Upper lobe of right lung (tissue), 1 donor: Measurements from ENCODE around the gene AKAP14. TPM values are rescaled to one million over a fixed set of nuclear protein-coding genes. Genes with fewer than 3 reads are reported as not detected.
"Not testable (repeated sequence)": the region's sequence is repeated elsewhere in the genome, so short reads cannot be mapped to it uniquely, and the experiment has no call there.

Source experiments
- ATAC-seq: fragments of 200-7000 bp; cut with Tn5 transposase; one replicate; pipeline ENCODE4 v1.9.1; 2020; ENCODE audit warnings: mild to moderate bottlenecking, moderate library complexity
- DNase-seq: peaks from one replicate; pipeline ENCODE4 v3.0.0-alpha.2; 2020
- H3K27ac ChIP-seq: fragments of 200-600 bp; one replicate; pipeline ENCODE4 v1.8.0; 2022
- H3K27me3 ChIP-seq: fragments of 200-600 bp; one replicate; pipeline ENCODE4 v1.8.0; 2022; ENCODE audit warnings: mild to moderate bottlenecking
- H3K36me3 ChIP-seq: fragments of 200-600 bp; one replicate; pipeline ENCODE4 v1.8.0; 2022
- H3K4me1 ChIP-seq: fragments of 200-600 bp; one replicate; pipeline ENCODE4 v1.8.0; 2022
- H3K4me3 ChIP-seq: fragments of 200-600 bp; one replicate; pipeline ENCODE4 v1.8.0; 2022; ENCODE audit warnings: mild to moderate bottlenecking
- H3K9me3 ChIP-seq: fragments of 200-600 bp; one replicate; pipeline ENCODE4 v1.8.0; 2022
- intact Hi-C: fragments of 100-400 bp; cut with DNase I; formaldehyde crosslinking; loops from one replicate; pipeline ENCODE4 v1.11.0; 2022
- total RNA-seq: library from RNA; stranded (reverse); fragmentation: NEBNext Ultra II Directional; extraction: Animal tissue kit (Norgen Biotek cat#: 25700); gene quantifications from one replicate; pipeline ENCODE4 v1.2.1, GENCODE V29; 2021
- TF ChIP-seq, protein P1 (sequence below): fragments of 200-600 bp; IDR thresholded peaks from one replicate; pipeline ENCODE4 v1.8.0; 2022; ENCODE audit warnings: antibody characterized with exemption
- donor health status: DM: no; HTN: yes; CAD: no; lungs with severe emphysema.

AKAP14 gene
- total RNA-seq, 1 donor from 2014 or later, result not detected

- no peaks in the 10 kb centered on the region for H3K36me3 ChIP-seq
- no peaks in the 10 kb centered on the region for H3K9me3 ChIP-seq
- H3K4me3 ChIP-seq, result no peak overlapping the region
- no peaks in the 10 kb centered on the region for H3K4me1 ChIP-seq
- H3K27me3 ChIP-seq, result no peaks in the 10 kb centered on the region
- intact Hi-C loops, result no loop called here
- DNase-seq (no peak), ATAC-seq (no peak)
- H3K27ac ChIP-seq, result no peak overlapping the region
- TF ChIP-seq, protein P1, sequence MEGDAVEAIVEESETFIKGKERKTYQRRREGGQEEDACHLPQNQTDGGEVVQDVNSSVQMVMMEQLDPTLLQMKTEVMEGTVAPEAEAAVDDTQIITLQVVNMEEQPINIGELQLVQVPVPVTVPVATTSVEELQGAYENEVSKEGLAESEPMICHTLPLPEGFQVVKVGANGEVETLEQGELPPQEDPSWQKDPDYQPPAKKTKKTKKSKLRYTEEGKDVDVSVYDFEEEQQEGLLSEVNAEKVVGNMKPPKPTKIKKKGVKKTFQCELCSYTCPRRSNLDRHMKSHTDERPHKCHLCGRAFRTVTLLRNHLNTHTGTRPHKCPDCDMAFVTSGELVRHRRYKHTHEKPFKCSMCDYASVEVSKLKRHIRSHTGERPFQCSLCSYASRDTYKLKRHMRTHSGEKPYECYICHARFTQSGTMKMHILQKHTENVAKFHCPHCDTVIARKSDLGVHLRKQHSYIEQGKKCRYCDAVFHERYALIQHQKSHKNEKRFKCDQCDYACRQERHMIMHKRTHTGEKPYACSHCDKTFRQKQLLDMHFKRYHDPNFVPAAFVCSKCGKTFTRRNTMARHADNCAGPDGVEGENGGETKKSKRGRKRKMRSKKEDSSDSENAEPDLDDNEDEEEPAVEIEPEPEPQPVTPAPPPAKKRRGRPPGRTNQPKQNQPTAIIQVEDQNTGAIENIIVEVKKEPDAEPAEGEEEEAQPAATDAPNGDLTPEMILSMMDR, result no peak
These were observed 22.2 kb downstream of the AKAP14 start for GRCh38 chrX:119917877-119918276.

DNA sequence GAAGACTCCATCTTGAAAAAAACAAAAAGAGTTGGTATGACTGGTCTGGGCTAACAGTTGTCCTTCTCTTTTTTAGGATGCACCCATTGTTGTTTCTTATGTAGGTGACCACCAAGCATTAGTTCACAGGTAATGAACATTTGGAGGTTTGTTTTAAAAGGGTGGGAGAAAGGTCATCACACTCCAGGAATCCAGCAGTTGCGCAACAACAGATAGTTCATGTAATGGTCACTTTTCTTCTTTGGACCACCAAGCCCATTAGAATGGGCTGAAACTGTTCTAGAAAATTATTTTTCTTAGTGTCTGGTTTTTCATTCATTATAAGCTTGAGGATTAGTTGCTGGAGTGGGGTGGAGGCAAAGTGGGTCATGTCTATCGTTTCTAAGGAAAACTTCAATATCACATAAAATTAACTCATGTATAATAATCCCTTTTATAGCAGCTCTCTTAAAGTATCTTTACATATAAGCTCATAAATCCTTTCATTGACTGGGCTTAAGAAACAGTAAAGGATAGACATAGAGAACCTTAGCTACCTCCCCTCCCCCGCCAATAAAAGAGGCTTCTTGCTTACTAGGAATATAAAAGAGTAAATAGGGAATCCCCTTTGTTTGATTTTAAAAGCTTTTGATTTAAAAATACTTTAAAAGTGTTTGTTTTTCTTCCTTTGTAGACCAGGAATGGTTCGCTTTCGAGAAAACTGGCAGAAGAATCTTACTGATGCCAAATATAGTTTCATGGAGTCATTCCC, 24.3 kb downstream of the AKAP14 start:
- Histone ChIP-seq H3K9me3 (no peaks in the 10 kb centered on the region), H3K4me3 (no peak overlapping the region), H3K36me3 (peaks cover 10% of the 10 kb centered on the region), H3K27me3 (no peaks in the 10 kb centered on the region), H3K27ac (no peak overlapping the region), H3K4me1 (no peaks in the 10 kb centered on the region)
- TF ChIP-seq, protein P1, result no peak
- intact Hi-C loops, result no loop called here
- ATAC-seq (no peak), DNase-seq (no peak)

- H3K36me3 ChIP-seq, result peaks cover 15% of the 10 kb centered on the region
- H3K27me3 ChIP-seq, H3K27ac ChIP-seq, H3K9me3 ChIP-seq, H3K4me3 ChIP-seq, intact Hi-C loops, DNase-seq, H3K4me1 ChIP-seq, ATAC-seq: not testable (repeated sequence)
These were observed 26.7 kb downstream of the AKAP14 start for GRCh38 chrX:119922391-119922790.

- TF ChIP-seq, protein P1, result no peak
- H3K4me1 ChIP-seq, result no peaks in the 10 kb centered on the region
- peaks cover 46% of the 10 kb centered on the region for H3K36me3 ChIP-seq
- ATAC-seq (no peak), DNase-seq (no peak)
- no peaks in the 10 kb centered on the region for H3K9me3 ChIP-seq
- no peaks in the 10 kb centered on the region for H3K27me3 ChIP-seq
- intact Hi-C loops, result no loop called here
- H3K4me3 ChIP-seq, result no peak overlapping the region
- no peak overlapping the region for H3K27ac ChIP-seq
These were observed 39.7 kb downstream of the AKAP14 start for GRCh38 chrX:119935215-119935874.

DNA sequence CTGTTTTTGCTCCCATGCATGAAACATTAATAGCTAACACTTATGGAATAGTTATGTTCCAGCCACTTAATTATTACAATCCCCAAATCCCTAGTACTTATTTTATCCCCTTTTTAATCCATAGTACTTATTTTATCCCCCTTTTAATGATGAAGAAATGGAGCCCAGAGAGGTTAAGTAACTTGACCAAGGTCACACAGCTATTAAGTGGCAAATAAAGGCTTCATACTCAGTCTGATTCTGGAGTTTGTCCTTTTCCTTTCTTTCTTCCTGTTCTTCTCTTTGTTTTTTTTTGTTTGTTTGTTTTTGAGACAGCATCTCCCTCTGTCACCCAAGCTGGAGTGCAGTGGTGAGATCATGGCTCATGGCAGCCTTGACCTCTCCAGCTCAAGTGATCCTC, 45.6 kb downstream of the AKAP14 start:
- Histone ChIP-seq H3K36me3 (peaks cover 7% of the 10 kb centered on the region), H3K27me3 (no peaks in the 10 kb centered on the region), H3K9me3 (no peaks in the 10 kb centered on the region), H3K4me3 (no peak overlapping the region), H3K27ac (no peak overlapping the region), H3K4me1 (peaks cover 9% of the 10 kb centered on the region)
- intact Hi-C loops, result no loop called here
- TF ChIP-seq, protein P1, result no peak
- DNase-seq, result no peak
- no peak for ATAC-seq

GRCh38 chrX:119942173-119942819, 46.6 kb downstream of the AKAP14 start:
- ATAC-seq (no peak), DNase-seq (no peak)
- TF ChIP-seq, protein P1, result no peak
- intact Hi-C loops, result no loop called here
- H3K27ac ChIP-seq, result peak overlapping the region; percentile 93
- peaks cover 9% of the 10 kb centered on the region for H3K4me1 ChIP-seq
- H3K36me3 ChIP-seq, result no peaks in the 10 kb centered on the region
- no peaks in the 10 kb centered on the region for H3K9me3 ChIP-seq
- peak overlapping the region; percentile 76 for H3K4me3 ChIP-seq
- H3K27me3 ChIP-seq, result no peaks in the 10 kb centered on the region
